T1000 (cell line): Measurements from ENCODE around the gene TMEM108.

Source experiments
- DNase-seq: peaks from one replicate; lab custom pipeline; 2025; ENCODE audit warnings: mixed read lengths; lab: John Stamatoyannopoulos, UW

Gene TMEM108

DNA sequence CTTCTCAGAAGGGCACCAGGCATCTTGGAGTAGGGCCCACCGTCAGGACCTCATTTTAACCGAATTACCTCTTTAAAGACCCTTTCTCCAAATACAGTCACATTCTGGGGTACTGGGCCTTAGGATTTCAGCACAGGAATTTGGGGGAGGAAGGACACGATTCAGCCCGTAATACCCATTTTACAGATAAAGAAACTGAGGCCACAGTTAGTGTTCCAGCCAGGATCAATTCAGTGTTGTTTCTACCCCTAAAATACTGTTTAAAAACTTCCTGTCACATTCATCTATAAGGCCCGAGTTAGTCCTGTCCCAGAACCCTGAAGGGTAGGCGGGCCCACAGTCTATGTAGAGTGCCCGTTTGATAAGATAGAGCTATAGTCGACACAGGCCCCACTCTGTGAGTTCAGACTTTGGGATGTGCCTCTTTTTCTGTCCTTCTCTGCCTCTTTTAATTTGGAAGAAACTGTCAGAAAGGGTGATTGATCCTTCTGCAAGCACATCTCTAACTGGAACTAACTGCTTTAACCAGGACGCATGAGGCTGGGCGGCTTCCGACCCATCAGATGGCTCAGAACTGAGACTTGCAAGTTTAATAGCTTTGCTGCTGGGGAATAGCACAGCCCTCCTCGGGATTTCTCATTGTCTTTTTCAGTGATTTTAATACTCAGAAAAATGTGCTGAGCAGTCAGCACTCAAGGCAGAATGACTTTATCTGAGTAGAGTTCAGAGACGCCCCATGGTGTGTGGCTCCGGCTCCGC is 381.1 kb downstream of the TMEM108 start:
- DNase-seq: no peak

DNA sequence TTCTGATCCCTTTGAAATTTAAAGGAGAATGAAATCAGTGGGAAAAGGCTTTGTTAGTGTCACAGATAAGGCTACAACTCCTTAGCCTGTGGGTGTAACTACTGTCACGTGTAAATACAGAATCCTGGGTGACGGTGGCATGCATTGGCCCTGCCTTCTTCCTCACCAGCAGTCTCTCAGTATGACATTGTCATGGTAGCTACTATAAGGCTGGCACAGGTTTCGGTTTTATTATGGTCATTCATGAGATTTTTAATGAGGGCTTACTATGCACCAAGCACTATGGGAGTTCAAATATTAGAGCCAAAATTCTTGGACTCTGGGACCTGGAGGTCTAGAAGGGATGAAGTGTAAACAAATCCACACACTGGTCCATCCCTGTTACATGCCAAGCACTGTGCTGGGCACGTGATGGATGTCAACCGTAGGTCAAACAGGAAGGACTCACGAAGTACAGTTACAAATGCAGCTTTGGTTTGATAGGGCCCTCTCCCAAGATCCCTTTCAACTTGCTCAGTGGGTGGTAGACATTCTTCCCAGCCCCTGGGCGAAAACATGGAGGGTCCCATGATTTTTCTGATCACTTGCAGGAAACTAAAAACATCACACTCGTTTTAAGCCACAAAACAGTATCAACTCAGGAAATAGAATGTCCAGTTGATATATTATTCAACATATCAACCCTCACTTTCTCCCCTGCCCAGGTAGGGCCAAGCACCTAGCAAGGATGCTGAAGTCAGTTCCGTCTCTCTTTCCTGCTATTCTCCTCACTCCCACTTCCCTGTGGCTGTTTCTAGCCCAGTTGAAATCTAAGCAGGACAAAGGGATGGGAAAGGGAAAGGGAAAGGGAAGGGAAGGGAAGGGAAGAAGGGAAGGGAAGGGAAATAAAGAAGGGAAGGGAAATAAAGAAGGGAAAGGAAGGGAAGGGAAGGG is 387.0 kb downstream of the TMEM108 start:
- DNase-seq: no peak

DNA sequence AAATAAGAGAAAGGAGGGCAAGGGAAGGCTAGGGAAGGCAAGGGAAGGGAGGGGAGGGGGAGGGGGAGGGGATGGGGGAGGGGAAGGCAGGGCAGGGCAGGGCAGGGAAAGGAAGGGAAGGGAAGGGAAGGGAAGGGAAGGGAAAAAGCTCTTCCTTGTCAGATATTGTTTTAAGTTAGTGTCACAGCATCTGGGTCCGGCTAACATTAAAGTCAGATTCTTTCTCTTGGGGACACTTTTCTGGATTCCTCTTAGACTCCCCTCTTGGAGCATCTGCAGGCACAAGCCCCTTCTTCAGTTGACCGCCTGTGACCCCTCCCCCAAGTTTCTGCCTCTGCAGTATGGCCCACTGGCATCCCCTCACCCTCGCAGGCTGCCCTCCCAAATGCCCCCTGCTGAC is 387.7 kb downstream of the TMEM108 start:
- DNase-seq: no peak

DNA sequence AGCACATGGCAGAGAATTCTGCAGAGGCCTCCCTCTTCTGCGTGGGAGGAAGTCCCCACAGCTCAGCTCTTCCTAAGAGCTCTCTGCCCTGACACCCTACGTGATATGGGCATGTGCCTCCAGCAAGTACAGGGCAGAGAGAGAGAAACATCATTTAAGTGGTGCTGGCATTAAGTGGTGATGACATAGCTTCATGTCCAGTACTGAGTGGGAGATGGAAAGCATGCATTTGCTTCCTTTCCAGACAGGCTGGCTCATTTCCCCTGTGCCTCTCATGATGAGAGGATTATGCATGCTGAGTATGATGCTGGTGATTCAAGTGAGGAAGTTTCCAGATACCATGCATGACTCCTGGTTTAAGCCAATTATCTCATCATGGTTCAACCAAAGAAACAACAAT is 388.5 kb downstream of the TMEM108 start:
- no peak for DNase-seq

DNA sequence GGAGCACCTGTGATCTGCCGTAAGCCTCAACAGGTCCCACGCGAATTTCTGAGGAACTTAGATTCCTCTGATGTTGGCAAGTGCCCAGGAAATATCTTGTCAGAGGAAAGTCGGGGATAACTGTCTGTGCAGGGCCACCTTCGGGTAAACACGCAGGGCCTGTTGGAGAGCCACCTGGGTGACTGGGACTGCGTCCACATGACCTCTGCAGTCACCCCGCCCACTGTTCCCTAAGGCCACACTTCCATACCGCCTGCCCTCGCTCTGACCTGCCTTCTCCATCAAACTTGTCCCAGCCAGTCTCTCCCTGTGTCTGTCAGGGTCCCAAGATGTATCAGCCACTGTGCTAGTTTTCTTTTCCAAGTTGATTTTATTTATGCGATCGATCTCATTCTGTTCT is 390.4 kb downstream of the TMEM108 start:
- DNase-seq: no peak

DNA sequence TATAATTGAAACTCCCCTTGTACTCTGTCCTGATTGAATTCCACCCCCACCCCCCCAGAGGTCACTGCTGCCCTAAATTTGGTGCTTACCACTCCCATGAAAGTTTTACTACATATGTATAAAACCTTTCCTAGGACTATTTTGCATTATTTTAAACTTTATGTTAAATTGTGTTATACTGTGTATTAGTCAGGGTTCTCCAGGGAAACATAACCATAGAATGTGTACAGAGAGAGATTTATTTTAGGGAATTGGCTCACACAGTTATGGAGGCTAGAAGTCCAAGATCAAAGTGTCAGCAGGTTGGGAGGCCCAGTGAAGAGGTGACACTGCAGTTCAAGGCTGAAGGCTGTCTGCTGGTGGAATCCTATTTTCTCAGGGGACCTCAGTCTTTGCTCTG is 390.9 kb downstream of the TMEM108 start:
- DNase-seq: no peak

DNA sequence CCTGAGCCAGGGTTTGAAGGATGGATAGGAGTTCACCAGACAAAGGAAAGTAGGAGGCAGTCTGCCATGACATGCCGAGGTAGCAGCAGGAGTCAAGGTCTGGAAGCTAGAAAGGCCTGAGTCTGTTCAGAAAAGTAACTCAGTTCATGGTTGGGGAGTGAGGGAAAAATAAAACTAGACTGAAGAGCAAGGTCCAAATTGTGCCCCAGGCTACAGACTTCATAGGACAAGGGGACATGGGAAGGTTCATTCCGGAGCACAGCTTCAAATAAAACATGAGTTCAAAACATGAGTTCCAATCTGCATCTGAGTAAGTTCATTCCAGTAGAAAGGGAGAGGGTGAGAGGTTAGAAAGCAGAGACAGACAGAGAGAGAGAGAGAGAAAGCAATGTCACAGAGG is 401.4 kb downstream of the TMEM108 start:
- DNase-seq: no peak

DNA sequence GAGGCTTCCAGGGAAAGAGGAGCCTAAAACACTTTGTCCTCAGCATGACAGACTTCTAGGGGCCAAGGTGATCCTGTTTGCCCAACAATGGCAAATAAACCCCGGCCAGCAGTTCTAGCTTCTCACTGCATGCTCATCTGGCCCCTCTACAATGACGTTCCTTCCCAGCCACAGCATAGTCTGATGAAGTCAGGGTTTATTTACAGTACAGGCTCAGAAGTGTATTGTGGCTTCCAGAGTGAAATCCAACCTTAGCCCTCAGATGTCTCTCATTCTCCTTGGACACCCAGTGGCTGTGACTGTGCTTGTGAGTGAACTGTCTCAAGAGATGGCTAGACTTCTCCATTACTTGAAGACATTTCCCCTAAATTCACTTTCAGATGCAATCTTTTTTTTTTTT is 402.5 kb downstream of the TMEM108 start:
- DNase-seq: no peak

DNA sequence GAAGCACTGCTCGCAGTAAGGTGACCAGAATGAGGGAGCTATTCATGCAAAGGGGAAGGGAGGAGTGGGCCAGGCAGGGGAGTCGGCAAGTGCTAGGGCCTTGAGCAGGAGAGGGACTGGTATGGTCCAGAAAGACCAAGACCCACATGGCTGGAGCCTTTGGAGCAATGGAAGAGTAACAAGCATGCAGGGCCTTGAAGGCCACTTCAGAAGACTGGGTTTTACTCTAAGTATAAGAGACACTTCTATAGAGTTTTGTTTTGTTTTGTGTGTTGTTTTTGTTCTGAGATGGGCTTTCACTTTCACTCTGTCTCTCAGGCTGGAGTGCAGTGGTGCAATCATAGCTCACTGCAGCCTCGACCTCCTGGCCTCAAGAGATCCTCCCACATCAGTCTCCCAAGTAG is 403.7 kb downstream of the TMEM108 start:
- no peak for DNase-seq

DNA sequence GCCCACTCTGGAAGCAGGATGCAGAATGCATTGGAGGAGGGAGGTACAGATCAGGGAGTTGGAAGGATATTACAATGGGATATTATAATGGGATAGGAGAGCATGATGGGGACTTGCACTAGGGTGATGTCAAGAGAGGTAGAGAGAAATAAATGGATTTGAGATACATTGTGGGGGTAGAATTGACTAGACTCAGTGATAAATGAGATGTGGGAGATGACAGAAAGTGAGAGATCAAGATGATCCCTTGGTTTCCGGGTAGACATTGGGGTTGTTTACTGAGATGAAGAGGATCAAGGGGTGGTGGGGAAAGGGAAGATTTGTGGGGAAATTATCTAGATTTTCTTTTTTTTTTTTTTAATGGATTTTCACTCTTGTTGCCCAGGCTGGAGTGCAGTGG is 404.3 kb downstream of the TMEM108 start:
- DNase-seq: no peak

DNA sequence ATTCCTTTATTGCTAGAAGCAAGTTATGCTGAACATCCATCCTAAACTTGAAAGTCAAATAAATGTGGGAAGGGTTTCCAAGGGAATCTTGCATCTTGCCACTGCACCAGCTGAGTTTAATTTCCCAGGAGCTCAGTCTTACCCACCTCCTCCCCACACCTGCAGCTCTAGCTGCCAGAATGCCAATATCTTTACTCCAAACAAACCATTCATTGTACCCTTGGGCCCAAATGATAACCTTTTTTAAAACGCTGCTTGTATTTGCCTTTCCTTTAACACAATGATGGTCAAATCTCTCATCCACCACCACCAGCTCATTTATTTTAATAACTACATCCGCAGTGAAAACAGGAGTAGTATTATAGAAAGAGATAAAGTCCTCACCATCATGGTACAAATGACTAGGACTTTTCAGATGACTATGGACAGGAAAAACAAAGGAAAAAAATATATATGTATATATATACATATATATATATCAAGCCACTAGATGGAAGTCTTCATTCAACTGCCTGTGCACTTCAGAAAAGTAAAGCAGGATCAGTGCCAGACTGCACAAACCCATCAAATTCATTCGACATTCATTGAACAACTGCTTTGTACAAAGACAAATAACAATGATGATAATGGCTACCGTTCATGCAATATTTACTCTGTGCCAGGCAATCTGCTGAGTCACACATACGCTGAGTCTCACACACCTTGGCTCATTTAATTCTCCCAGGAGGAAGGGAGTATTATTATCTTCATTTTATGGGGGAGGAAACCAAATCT is 405.6 kb downstream of the TMEM108 start:
- no peak for DNase-seq

DNA sequence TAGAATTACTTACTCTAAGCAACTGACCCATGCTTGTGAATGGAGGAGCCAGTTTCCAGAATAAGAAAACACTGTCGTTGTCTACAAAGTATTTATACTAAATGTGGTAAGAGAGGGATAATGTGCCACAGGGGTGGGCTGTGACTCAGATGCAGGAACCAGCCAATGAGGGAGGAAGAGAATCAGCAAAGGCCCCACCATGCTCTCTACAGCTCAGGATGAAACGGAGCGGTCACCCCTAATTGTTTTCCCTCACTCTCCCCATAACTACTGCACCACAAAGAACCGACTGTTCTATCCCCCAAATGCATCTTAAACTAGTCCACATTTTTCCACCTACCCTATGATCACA is 406.2 kb downstream of the TMEM108 start:
- no peak for DNase-seq

DNA sequence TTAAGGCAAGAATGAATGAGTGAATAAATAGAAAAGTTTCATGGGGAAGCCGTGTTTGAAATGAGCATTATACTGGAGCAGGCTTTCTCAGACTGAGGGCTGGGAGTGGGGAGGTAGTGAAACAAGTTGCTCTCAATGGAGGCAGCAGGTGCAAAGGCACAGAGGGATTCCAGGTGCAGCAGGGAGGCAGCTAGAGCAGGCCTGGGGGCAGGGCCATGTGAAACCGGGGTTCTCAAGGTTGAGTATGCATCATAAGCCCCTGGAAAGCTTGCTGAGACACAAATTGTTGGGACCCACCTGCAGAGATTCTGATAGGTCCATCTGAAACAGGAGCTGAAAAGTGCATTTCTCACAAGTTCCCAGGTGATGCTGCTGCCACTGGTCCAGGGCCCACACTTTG is 406.9 kb downstream of the TMEM108 start:
- DNase-seq: no peak
